HFFc6 (cell line): Measurements from ENCODE around the gene B3GNT5. TPM values are rescaled to one million over a fixed set of nuclear protein-coding genes. Genes with fewer than 3 reads are reported as not detected.
"Not testable (repeated sequence)": the region's sequence is repeated elsewhere in the genome, so short reads cannot be mapped to it uniquely, and the experiment has no call there.

ENCODE experiments used
- DNase-seq: peaks from one replicate; pipeline ENCODE4 v3.0.0-alpha.2; 2018
- H3K27ac Mint-ChIP-seq: 2 replicates; pipeline ENCODE4 v1.8.0; 2020; ENCODE audit warnings: mild to moderate bottlenecking, mixed read lengths
- H3K27me3 Mint-ChIP-seq: 2 replicates; pipeline ENCODE4 v1.8.0; 2021; ENCODE audit warnings: mild to moderate bottlenecking, moderate library complexity, mixed read lengths; ENCODE audit not compliant: insufficient read depth
- H3K36me3 Mint-ChIP-seq: 2 replicates; pipeline ENCODE4 v1.8.0; 2021; ENCODE audit warnings: low read depth, mixed read lengths
- H3K4me1 Mint-ChIP-seq: 2 replicates; pipeline ENCODE4 v1.8.0; 2020; ENCODE audit warnings: low read depth, mixed read lengths
- H3K4me3 Mint-ChIP-seq: 2 replicates; pipeline ENCODE4 v1.8.0; 2020; ENCODE audit warnings: mild to moderate bottlenecking, moderate library complexity, mixed read lengths
- H3K9me3 Mint-ChIP-seq: 2 replicates; pipeline ENCODE4 v1.8.0; 2020; ENCODE audit warnings: mild to moderate bottlenecking, mixed read lengths
- total RNA-seq, 6 experiments: library from RNA; stranded (reverse); fragmentation: NEBNext Ultra II Directional; extraction: Animal tissue kit (Norgen Biotek cat#: 25700); gene quantifications; 2 replicates in 1 of 6; 3 replicates in 5 of 6; pipeline ENCODE4 v1.2.3, GENCODE V29; 2021
- TF ChIP-seq, protein P1 (sequence below): fragments of 200-600 bp; sonication (generic); IDR thresholded peaks from 2 replicates; pipeline ENCODE4 v1.5.0; 2021; ENCODE audit warnings: antibody characterized with exemption, mild to moderate bottlenecking

B3GNT5 gene
- total RNA-seq, 6 experiments from 2014 or later: not detected

DNA sequence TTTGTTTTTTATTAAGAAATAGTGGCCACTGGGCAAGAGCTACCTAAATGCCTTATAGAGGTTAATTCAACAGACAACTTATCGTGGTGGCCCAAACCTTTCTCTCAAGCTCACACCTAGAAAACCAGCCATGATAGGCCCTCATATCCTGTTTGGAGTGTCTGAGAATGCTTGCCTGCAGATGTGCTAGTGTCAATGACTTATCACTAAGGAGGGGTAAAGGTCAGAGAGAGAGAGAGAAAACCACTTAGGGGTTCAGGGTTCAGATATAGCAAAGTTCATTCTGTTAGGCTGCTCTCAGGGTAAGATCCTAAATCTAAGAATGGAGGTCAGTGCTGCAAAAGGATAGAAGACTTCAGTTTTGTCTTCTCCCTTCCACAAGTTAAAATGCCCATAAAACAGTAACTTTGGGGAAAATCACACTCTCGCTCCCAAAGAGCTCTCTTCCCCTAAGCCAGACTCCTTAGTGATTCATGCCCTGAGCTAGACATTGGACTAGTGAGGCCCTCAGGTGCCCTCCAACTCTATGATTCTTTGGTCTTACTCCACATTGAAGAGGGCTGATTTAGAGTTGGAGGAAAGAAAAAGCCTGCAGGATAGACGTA is 30.3 kb upstream of the B3GNT5 start:
- Mint-ChIP-seq H3K9me3 (no peaks in the 10 kb centered on the region), H3K27ac (no peak overlapping the region), H3K27me3 (peaks cover 28% of the 10 kb centered on the region), H3K4me3 (no peak overlapping the region), H3K4me1 (no peaks in the 10 kb centered on the region), H3K36me3 (no peaks in the 10 kb centered on the region)
- no peak for DNase-seq
- TF ChIP-seq, protein P1, sequence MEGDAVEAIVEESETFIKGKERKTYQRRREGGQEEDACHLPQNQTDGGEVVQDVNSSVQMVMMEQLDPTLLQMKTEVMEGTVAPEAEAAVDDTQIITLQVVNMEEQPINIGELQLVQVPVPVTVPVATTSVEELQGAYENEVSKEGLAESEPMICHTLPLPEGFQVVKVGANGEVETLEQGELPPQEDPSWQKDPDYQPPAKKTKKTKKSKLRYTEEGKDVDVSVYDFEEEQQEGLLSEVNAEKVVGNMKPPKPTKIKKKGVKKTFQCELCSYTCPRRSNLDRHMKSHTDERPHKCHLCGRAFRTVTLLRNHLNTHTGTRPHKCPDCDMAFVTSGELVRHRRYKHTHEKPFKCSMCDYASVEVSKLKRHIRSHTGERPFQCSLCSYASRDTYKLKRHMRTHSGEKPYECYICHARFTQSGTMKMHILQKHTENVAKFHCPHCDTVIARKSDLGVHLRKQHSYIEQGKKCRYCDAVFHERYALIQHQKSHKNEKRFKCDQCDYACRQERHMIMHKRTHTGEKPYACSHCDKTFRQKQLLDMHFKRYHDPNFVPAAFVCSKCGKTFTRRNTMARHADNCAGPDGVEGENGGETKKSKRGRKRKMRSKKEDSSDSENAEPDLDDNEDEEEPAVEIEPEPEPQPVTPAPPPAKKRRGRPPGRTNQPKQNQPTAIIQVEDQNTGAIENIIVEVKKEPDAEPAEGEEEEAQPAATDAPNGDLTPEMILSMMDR: no peak

DNA sequence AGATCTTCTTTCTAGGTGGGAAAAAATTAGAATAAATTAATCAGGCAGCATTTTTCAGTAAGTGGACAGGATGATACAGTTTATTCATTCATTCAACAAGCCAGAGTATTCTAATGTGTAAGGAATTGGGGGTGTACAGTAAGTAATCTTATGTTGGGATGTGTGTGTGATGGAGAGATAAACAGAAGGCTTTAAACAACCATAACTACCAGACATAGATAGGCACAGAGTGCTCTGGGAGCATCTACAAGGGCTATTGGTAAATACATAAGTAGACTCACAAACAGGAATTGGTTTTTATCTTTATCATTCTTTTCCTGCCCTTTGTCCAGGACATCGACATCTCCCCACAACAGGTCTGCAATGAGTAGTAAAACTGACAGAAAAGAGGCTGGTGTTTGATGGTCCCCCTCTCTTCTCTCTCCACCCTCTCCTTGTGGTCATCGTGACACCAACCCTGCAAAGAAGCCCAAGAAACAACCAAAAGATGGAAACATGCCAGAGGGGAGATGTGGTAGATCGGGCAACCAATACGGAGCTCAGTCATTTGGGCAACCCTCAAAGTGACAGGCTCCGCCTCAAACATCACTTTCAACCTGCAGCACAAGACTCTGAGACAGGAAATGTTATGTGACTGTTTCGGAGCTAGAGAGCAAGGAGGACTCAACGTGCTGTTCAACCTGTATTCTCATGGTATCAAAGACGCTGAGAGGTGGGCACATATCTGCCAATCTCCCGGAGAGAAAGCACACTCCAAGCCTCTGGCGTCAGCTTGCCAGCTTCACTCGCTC is 28.7 kb upstream of the B3GNT5 start:
- Mint-ChIP-seq H3K9me3 (no peaks in the 10 kb centered on the region), H3K4me3 (no peak overlapping the region), H3K27me3 (peaks cover 22% of the 10 kb centered on the region), H3K4me1 (no peaks in the 10 kb centered on the region), H3K27ac (no peak overlapping the region), H3K36me3 (no peaks in the 10 kb centered on the region)
- TF ChIP-seq, protein P1: no peak
- no peak for DNase-seq

DNA sequence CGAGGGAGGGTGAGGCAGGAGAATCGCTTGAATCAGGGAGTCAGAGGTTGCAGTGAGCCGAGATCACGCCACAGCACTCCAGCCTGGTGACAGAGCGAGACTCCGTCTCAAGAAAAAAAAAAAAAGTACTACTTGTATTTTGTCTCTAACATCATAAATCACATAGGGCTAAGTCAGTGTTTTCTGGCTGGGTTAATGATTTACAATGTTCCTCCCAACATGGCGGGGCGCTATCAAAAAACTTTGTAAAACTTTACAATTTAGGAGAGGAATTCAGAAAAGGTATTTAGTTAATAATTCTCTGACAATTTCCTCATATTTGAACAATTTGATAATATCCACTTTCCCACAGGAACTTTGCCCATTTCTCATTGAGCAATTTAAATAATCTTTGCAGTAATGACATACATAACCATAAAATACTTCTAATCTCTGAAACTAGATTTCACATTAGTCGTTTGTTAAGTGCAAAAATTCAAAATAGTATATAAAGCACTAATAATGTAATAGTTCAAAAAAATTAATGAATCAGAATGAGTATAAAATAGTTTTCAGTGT is 26.6 kb upstream of the B3GNT5 start:
- no peak for DNase-seq
- TF ChIP-seq, protein P1: no peak
- Mint-ChIP-seq H3K4me3 (no peak overlapping the region), H3K27ac (no peak overlapping the region), H3K9me3 (no peaks in the 10 kb centered on the region), H3K4me1 (no peaks in the 10 kb centered on the region), H3K36me3 (no peaks in the 10 kb centered on the region), H3K27me3 (peaks cover 24% of the 10 kb centered on the region)

DNA sequence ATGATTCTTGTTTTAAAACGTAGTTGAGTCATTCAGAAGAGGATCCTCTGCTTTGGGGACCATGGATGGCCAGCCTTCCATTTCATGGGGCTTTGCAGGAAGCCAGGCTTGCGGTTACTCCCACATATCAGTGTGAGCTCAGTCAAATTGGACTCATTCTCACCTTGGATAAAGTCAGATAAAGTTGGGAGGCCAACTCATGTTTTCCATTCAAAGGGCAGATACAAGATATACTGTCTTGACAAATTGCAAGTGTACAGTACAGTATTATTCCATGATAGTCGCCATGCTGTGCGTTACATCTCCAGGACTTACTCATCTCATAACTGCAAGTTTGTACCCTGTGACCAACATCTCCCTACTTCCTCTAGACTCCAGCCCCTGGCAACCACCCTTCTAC is 25.5 kb upstream of the B3GNT5 start:
- Mint-ChIP-seq H3K9me3 (no peaks in the 10 kb centered on the region), H3K27ac (no peak overlapping the region), H3K27me3 (peaks cover 19% of the 10 kb centered on the region), H3K4me1 (no peaks in the 10 kb centered on the region), H3K36me3 (no peaks in the 10 kb centered on the region), H3K4me3 (no peak overlapping the region)
- no peak for DNase-seq
- TF ChIP-seq, protein P1: no peak

DNA sequence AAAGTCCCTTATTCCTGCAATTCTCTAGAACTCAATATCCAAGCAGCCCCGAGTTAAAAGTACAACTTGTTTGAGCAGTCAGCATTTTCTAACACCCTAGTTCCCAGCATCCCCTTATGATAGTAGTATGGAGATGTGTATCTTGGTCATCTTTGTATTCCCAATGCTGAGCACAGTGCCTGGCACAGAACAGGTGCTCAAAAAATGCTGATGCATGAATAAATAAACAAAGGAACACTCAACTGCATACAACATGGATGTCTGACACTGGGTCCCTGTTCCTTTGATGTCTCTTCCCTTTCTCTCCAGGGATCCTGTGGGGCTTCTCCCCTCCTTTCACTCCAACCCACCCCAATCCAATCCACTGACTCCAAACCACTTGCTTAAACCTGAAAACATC is 23.9 kb upstream of the B3GNT5 start:
- Mint-ChIP-seq H3K4me3 (no peak overlapping the region), H3K36me3 (no peaks in the 10 kb centered on the region), H3K9me3 (no peaks in the 10 kb centered on the region), H3K27ac (no peak overlapping the region), H3K4me1 (no peaks in the 10 kb centered on the region), H3K27me3 (peaks cover 19% of the 10 kb centered on the region)
- TF ChIP-seq, protein P1: no peak
- DNase-seq: no peak

DNA sequence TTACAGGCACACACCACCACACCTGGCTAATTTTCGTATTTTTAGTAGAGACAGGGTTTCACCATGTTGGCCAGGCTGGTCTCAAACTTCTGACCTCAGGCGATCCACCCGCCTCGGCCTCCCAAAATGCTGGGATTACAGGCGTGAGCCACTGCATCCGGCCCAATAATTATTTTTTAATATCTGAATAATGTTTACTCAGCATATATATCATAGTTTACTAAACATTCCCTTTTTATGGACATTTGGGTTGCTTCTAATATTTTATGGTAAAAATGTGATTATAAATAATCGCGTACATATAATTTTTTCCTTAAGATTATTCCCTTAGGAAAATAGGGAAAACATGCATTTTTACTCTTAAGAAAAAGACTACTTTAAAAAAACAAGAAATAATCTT is 22.8 kb upstream of the B3GNT5 start:
- not testable (repeated sequence) for H3K4me1 Mint-ChIP-seq, H3K27ac Mint-ChIP-seq, H3K4me3 Mint-ChIP-seq, H3K36me3 Mint-ChIP-seq, DNase-seq, H3K9me3 Mint-ChIP-seq
- peaks cover 10% of the 10 kb centered on the region for H3K27me3 Mint-ChIP-seq
